ENCODE results near the gene DRD4.

GRCh38 chr11:641806-642370, 4.8 kb downstream of the DRD4 start:
- TF ChIP-seq, protein P1, sequence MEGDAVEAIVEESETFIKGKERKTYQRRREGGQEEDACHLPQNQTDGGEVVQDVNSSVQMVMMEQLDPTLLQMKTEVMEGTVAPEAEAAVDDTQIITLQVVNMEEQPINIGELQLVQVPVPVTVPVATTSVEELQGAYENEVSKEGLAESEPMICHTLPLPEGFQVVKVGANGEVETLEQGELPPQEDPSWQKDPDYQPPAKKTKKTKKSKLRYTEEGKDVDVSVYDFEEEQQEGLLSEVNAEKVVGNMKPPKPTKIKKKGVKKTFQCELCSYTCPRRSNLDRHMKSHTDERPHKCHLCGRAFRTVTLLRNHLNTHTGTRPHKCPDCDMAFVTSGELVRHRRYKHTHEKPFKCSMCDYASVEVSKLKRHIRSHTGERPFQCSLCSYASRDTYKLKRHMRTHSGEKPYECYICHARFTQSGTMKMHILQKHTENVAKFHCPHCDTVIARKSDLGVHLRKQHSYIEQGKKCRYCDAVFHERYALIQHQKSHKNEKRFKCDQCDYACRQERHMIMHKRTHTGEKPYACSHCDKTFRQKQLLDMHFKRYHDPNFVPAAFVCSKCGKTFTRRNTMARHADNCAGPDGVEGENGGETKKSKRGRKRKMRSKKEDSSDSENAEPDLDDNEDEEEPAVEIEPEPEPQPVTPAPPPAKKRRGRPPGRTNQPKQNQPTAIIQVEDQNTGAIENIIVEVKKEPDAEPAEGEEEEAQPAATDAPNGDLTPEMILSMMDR (IDR thresholded peaks at IDR 0.05): no peak
- TF ChIP-seq POLR2AphosphoS5 (IDR thresholded peaks at IDR 0.05): no peak
- TF ChIP-seq POLR2A (IDR thresholded peaks at IDR 0.05): no peak

Data from sigmoid colon (tissue), 4 donors.